Measurements from ENCODE around the gene NRXN2. TPM values are rescaled to one million over a fixed set of nuclear protein-coding genes. Genes with fewer than 3 reads are reported as not detected.
A peak's percentile ranks its signal among the peaks of the same experiment; 100 is the strongest.

NRXN2 gene
- total RNA-seq, 1 donor from 2014 or later: 2.2 TPM

DNA sequence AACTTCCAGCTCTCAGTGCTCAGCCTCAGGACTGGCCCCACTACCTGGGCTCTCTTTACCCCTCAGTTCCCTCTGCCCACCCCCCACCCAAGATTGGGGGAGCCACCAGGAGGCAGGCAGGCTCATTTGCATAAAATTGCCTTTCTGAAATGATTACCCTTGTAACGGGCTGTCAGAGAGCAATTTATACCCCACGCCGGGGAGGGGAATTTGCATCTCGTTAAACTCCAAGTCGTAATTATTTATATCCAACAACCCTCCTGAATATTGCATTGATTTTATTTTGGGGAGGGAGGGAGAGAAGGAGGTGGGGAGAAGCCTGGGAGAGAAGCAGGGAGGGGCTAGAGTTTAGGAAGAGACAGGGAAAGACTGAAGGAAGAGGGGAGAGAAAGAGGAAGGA lies 8.3 kb downstream of the NRXN2 start:
- H3K4me2 ChIP-seq: no peak overlapping the region
- H3K79me2 ChIP-seq (ENCODE audit: low read depth): no peaks in the 10 kb centered on the region
- peaks cover 37% of the 10 kb centered on the region for H4K20me1 ChIP-seq (ENCODE audit: low read depth)
- no peaks in the 10 kb centered on the region for H3K9me3 ChIP-seq (ENCODE audit: low read depth)
- no peak overlapping the region for H2AFZ ChIP-seq (replicated peaks)
- peaks cover 9% of the 10 kb centered on the region for H3K4me1 ChIP-seq
- no peak overlapping the region for H3K4me3 ChIP-seq
- peak overlapping the region; percentile 69 for H3K4me3 Mint-ChIP-seq
- H3K9ac ChIP-seq: no peak overlapping the region
- peaks cover 47% of the 10 kb centered on the region for H3K27me3 Mint-ChIP-seq (ENCODE audit: insufficient read depth, low read depth)
- H3K4me1 Mint-ChIP-seq: peaks cover 56% of the 10 kb centered on the region
- no peak overlapping the region for H3K27ac Mint-ChIP-seq
- no peaks in the 10 kb centered on the region for H3K36me3 Mint-ChIP-seq
- peaks cover 31% of the 10 kb centered on the region for H3F3A ChIP-seq (ENCODE audit: low read depth)
- peaks cover 98% of the 10 kb centered on the region for H3K27me3 ChIP-seq
- H3K36me3 ChIP-seq: no peaks in the 10 kb centered on the region
- no peaks in the 10 kb centered on the region for H3K9me3 Mint-ChIP-seq
- TF ChIP-seq EZH2 (IDR thresholded peaks at IDR 0.05) (peak; percentile 5), EZH2phosphoT487 (IDR thresholded peaks at IDR 0.05) (no peak)
- TF ChIP-seq, protein P1, sequence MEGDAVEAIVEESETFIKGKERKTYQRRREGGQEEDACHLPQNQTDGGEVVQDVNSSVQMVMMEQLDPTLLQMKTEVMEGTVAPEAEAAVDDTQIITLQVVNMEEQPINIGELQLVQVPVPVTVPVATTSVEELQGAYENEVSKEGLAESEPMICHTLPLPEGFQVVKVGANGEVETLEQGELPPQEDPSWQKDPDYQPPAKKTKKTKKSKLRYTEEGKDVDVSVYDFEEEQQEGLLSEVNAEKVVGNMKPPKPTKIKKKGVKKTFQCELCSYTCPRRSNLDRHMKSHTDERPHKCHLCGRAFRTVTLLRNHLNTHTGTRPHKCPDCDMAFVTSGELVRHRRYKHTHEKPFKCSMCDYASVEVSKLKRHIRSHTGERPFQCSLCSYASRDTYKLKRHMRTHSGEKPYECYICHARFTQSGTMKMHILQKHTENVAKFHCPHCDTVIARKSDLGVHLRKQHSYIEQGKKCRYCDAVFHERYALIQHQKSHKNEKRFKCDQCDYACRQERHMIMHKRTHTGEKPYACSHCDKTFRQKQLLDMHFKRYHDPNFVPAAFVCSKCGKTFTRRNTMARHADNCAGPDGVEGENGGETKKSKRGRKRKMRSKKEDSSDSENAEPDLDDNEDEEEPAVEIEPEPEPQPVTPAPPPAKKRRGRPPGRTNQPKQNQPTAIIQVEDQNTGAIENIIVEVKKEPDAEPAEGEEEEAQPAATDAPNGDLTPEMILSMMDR (IDR thresholded peaks at IDR 0.05): no peak
- DNase-seq (ENCODE audit: low spot score): no peak
- no peak overlapping the region for H3K27ac ChIP-seq

DNA sequence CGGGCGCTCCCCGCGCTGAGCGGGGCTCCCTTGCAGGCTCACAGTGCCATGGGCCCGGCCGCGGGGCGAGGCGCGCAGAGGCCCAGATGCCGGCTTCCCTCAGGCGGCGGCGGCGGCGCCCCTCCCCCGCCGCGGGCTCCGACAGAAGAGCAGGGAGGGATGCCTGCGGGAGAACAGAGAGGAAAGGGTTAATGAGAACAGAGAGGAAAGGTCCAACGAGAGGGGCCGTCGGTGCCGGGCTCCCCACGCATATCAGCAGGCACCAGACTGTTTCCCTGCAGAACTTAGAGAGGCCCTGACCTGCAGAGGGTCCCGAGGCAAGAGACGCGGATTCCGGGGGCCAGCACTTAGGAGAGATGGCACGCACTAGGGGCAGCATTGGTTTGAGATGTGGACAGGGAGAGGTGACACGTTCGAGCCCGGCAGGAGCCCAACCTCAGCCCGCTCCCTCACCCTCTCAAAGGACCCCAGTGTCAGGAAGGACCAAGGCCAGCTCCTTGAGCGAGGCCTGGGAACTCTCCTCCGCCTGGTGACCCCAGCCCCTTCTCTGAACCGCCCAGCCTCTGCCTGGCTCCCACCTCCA lies 9.1 kb downstream of the NRXN2 start:
- peak overlapping the region; percentile 69 for H3K4me3 Mint-ChIP-seq

GRCh38 chr11:64713016-64713707 lies 9.8 kb downstream of the NRXN2 start:
- Histone ChIP-seq H2AFZ (replicated peaks) (peak overlapping the region; percentile 44), H3K27ac (no peak overlapping the region), H3K4me1 (peaks cover 12% of the 10 kb centered on the region), H3K9me3 (ENCODE audit: low read depth) (no peaks in the 10 kb centered on the region), H3K27me3 (peaks cover 97% of the 10 kb centered on the region), H3F3A (ENCODE audit: low read depth) (peaks cover 31% of the 10 kb centered on the region), H4K20me1 (ENCODE audit: low read depth) (peaks cover 37% of the 10 kb centered on the region), H3K4me2 (peak overlapping the region; percentile 71), H3K36me3 (no peaks in the 10 kb centered on the region), H3K4me3 (peak overlapping the region; percentile 34), H3K79me2 (ENCODE audit: low read depth) (no peaks in the 10 kb centered on the region), H3K9ac (no peak overlapping the region)
- Mint-ChIP-seq H3K27ac (no peak overlapping the region), H3K4me3 (no peak overlapping the region), H3K36me3 (no peaks in the 10 kb centered on the region), H3K27me3 (ENCODE audit: insufficient read depth, low read depth) (peaks cover 50% of the 10 kb centered on the region), H3K9me3 (no peaks in the 10 kb centered on the region), H3K4me1 (peaks cover 60% of the 10 kb centered on the region)
- DNase-seq (ENCODE audit: low spot score): peak; percentile 82
- TF ChIP-seq, protein P1 (IDR thresholded peaks at IDR 0.05): no peak
- TF ChIP-seq EZH2phosphoT487 (IDR thresholded peaks at IDR 0.05) (peak; percentile 83), EZH2 (IDR thresholded peaks at IDR 0.05) (peak; percentile 95)

More for the DNA sequence above, 9.1 kb downstream of the NRXN2 start:
- Histone ChIP-seq H4K20me1 (ENCODE audit: low read depth) (peaks cover 37% of the 10 kb centered on the region), H3K27me3 (peaks cover 96% of the 10 kb centered on the region), H3K4me1 (peaks cover 9% of the 10 kb centered on the region), H3K9me3 (ENCODE audit: low read depth) (no peaks in the 10 kb centered on the region), H3K4me3 (peak overlapping the region; percentile 34), H3K36me3 (no peaks in the 10 kb centered on the region), H3K9ac (no peak overlapping the region), H3K4me2 (peak overlapping the region; percentile 71), H3K79me2 (ENCODE audit: low read depth) (no peaks in the 10 kb centered on the region), H3F3A (ENCODE audit: low read depth) (peaks cover 31% of the 10 kb centered on the region), H2AFZ (replicated peaks) (no peak overlapping the region), H3K27ac (no peak overlapping the region)
- H3K27me3 Mint-ChIP-seq (ENCODE audit: insufficient read depth, low read depth): peaks cover 49% of the 10 kb centered on the region
- DNase-seq (ENCODE audit: low spot score): peak; percentile 69
- peaks cover 56% of the 10 kb centered on the region for H3K4me1 Mint-ChIP-seq
- no peaks in the 10 kb centered on the region for H3K36me3 Mint-ChIP-seq
- peak; percentile 86 for TF ChIP-seq EZH2 (IDR thresholded peaks at IDR 0.05)
- TF ChIP-seq, protein P1 (IDR thresholded peaks at IDR 0.05): no peak
- peak; percentile 80 for TF ChIP-seq EZH2phosphoT487 (IDR thresholded peaks at IDR 0.05)
- no peaks in the 10 kb centered on the region for H3K9me3 Mint-ChIP-seq
- no peak overlapping the region for H3K27ac Mint-ChIP-seq
